Hematopoietic multipotent progenitor cell treated with erythropoietin and hydrocortisone succinate and interleukin-3 and kit ligand, for 17 days (in vitro differentiated cells): ENCODE data around the gene TRANK1.

Source experiments
- DNase-seq: peaks from one replicate; pipeline ENCODE4 v3.0.0-alpha.2; 2015; ENCODE audit warnings: low spot score

The TRANK1 gene

DNA sequence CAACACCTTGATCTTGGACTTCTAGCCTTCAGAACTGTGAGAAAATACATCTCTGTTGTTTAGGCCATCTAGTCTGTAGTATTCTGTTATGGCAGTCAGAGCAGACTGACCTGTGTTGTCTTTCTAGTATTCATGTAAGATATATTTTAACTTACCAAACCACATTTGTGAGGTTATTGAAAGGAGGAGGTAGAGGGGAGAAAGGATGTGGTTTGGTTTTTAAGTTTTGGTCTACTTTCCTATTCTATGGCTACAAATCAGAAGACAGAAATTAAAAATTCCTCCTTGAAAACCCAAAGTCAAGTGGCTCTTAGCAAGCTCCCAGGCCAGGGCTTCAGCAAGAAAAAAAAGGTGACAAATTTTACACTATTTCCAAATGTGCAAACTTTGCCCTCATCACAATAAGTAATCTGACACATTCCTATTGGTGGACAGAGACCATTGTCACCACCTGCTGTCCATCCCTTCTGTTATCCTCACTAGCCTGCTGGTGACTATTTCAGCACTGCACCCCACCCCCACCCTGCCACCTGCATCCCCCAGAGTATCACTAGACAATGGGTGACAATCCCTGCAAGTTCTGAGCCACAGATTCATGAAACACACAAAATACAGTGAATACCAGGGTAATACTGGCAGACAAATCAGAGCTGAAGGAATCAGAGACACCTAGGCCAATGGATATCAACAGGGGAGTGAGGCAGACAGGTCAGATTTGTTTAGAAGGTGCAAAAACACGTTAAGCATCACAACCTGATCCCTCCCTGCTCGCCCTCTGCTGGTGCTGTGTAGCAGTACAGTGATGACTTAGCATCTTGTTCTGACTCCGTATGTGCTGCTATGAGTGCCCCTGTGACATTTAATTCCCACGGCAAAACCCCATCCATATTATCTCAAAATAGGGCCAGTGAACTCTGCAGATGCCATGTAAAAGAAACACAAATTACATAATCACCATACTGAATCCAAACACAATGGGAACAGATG, 101.5 kb downstream of the TRANK1 start:
- peak; percentile 39 for DNase-seq

DNA sequence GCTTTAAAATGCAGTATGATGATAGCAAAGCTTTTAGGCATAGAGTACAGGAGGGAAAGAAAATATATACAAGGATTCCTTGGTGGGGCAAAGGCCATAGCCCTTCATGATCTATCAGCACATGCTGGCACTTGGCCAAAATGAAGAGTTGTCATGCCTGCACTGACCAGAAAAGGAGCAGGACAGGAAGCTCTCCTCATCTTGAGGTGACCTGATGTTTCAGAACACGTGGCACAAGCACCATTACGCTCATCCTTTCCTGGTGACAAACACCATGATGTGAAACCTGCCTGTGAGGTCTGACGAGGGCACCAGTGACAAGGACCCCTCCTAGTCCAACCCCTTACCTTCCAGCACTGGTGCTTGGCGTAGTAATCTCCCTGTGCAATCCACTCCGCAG, 102.6 kb downstream of the TRANK1 start:
- DNase-seq = peak; percentile 20

DNA sequence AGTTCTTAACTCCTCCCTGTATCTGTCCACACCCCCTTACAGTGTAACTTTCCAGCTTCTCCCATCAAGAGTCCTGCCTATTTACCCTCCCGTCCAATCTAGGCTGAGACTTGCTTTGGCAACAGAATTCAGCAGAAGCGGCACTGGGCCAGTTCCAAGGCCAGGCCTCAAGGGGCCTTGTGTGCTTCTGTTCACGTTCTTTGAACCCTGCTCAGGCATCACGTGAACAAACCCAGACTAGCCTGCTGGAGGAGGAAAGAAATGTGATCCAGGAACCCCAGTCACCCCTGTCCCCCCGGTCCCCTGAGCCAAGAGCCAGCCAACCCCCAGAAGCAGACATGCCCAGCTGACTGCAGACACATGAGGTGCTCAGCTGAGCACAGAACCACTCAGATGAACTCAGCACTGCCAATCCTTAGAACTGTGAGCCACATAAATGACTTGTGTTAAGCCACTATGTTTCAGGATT, 104.4 kb downstream of the TRANK1 start:
- no peak for DNase-seq

GRCh38 chr3:36837089-36837488, 107.8 kb downstream of the TRANK1 start:
- DNase-seq = peak; percentile 21

DNA sequence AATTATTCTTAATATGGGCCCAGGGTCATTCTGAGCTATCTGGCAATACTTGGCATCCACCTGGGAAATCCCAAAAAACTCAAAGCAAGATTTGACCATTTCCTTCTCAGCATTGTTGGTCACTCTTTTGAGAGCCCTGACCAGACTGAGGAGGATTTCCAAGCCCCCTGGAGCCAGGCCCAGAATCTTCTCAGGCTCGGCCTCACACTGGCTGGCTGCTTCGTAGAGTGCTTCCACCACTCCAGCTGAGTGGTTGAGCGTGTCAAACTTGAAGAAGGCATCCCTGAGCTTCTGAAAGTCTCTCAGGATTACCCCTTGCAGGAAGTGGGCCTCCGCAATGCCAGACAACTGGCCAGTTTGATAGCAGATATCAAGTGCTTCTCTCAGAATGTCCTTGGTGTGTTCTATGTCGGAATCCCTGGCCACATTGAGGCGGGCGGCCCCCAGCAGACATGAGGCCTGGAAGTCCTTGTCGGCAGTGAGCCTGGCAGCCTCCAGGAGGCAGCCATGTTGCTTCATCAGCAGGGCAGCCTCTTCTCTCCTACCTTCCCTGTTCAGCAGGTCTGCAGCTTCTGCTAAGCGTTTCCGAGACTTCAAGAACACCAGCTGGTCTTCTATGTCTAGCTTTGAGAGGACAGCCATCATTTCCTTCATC, 111.6 kb downstream of the TRANK1 start:
- no peak for DNase-seq

DNA sequence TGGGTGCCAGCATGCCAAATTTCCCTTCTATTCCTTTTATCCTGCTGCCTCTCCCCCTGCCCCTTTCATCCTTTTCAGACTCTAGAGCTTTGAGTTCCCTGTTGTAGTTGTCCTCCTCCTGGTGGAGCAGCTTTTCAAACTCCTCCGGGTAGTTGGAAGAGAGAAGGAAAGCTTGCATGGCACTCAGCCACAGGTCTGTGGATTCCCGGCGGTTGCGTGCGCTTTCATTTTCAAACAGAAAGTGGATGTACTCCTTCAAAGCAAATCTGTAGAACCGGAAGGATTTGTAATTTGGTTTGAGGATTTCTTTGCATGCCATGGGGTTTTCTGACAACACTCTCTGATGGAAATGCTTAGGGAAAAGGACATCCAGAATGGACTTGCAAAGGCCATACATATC, 112.4 kb downstream of the TRANK1 start:
- no peak for DNase-seq

DNA sequence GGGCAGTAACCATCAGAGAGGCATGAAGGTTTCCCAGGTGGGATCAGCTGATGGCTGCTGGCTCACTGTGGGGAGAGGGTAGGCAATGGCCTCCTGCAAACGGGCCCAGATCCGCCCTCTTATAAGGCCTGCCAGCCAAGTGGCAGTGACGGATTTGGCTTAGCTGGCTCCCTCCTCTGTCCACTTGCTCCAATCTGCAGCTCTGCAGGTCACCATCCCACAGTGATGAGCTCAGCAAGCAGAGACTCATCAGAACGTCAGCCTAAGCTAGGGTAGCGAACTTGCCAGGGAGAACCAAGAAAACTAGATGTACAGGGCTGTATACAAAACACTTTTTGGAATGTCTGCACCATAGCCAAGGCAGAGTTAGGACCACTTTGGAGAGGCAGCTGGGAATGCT, 117.7 kb downstream of the TRANK1 start:
- DNase-seq = no peak

DNA sequence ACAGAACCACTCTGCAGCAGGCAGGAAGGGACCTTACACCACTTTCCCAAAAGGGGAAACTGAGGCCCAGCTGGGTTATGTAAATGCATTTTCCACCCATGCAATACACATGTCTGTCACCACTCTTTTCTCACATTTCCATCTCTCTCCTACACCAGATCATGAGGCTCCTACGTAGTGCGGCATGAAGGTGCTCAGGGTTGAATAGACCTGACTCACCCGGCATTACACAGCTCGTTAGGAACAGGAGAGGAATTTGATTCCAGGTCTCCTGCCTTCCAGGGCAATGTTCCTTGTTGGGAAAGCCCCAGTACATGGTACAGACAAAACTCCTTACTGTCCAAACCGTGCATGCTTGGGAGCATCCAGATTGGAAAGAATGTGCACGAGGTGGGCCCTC, 118.6 kb downstream of the TRANK1 start:
- no peak for DNase-seq

DNA sequence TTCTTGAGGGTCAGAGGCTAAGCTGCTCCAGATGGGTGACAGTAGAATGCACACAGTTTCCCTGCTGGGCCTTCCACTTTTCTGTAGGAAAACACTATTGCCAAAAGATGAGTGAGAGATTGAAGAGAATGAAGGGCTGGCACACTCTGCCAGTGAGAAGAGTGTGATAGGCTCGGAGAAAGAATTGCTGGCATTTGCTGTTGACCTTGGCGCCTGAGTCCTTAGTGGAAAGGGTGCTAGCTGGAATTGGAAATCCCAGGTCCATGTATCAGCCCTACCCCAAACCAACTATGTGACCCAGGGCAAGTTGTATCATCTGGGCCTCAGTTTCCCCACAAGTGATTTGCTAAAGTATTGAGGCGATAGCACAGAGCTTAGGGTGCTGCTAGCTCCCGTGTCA, 120.4 kb downstream of the TRANK1 start:
- no peak for DNase-seq

DNA sequence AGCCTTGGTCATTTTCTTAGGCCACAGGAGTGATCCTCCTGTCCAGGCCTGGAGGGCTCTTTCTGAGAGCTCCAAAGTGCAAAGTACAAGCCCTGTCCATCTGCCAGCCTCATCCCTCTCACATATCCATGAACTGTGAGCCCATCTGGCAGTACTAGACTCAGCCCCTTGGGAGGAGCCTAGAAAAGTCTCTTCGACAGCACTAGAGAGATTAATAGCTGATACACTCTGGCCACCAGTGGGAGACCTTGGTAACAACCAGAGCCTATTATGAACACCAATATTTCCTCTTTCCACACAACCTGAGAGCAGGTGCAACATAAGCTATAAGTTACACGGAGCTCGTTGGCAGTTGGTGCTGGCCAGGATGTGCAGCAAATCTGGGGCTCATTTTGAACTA, 121.0 kb downstream of the TRANK1 start:
- no peak for DNase-seq

- no peak for DNase-seq
Observed at GRCh38 chr3:36820083-36820482, 124.8 kb downstream of the TRANK1 start.

GRCh38 chr3:36817806-36818533, 126.9 kb downstream of the TRANK1 start:
- no peak for DNase-seq

GRCh38 chr3:36815375-36815774, 129.5 kb downstream of the TRANK1 start:
- no peak for DNase-seq

- DNase-seq = no peak
Observed at GRCh38 chr3:36814776-36815175, 130.1 kb downstream of the TRANK1 start.

DNA sequence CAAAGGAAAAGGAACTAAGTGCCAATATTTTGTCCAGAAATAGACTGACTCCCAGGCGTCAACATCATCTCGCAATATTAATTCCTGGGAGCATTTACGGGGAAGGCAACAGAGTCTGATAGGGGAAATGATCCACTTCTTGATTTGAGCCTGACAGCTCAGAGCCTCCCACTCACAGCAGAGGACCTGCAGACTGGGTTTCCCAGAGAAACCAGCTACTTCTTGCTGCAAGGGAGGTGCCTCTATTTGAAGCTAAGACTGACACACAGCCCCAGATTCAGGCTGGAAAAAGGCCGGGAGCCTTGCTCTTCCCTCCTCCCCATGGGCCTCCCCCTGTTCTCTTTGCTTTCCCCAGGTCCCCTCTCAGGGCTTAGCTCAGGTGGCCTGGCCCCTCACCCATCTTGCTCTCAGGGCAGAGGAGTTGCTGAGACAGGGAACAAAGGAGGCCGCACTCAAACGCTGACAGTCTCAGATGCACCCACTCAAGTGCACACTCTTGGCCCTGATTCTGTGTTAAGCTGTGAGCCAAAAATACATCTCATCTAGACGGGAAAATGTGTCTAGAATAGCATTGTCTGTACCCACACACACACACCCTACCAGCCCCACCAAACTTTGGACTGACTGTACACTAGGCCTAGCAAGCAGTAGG, 130.7 kb downstream of the TRANK1 start:
- no peak for DNase-seq

GRCh38 chr3:36813305-36813704, 131.5 kb downstream of the TRANK1 start:
- no peak for DNase-seq

DNA sequence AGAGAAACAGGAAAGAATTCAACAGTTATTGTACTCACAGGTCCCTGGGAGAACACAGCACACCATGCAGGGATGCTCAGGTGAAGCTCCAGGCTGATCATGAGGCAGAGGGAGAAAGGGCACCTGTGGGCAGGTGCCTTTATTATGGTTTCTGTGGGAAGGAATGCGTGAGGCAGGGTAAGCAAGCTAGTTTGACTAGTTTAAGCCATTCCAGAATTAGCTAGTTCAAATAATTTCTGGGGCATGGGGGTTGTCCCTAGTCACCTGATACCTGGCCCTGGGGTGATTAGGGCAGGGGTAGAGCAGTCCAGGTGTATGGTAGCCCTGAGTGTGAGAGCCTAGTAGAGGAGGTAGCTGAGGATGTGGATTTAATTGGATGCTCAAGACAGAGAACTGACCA, 132.6 kb downstream of the TRANK1 start:
- no peak for DNase-seq

DNA sequence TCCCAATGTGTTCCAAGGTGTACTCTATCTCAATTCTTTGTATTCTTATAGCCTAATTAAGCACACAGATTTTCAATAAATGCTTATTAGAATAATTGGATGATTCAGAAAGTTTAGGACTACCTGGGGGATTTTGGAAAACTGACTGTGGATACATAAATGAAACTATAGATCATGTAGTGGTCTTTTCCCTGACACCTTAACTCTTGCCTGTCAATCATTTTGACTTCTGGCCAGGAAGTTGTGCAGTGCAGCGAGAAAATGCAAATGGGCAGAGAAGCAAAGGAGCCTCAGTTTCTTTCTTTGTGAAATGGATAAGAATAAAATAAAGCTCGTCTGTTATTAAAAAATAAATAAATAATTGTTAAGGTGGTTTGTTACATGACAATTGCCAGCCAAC, 133.1 kb downstream of the TRANK1 start:
- DNase-seq = no peak

DNA sequence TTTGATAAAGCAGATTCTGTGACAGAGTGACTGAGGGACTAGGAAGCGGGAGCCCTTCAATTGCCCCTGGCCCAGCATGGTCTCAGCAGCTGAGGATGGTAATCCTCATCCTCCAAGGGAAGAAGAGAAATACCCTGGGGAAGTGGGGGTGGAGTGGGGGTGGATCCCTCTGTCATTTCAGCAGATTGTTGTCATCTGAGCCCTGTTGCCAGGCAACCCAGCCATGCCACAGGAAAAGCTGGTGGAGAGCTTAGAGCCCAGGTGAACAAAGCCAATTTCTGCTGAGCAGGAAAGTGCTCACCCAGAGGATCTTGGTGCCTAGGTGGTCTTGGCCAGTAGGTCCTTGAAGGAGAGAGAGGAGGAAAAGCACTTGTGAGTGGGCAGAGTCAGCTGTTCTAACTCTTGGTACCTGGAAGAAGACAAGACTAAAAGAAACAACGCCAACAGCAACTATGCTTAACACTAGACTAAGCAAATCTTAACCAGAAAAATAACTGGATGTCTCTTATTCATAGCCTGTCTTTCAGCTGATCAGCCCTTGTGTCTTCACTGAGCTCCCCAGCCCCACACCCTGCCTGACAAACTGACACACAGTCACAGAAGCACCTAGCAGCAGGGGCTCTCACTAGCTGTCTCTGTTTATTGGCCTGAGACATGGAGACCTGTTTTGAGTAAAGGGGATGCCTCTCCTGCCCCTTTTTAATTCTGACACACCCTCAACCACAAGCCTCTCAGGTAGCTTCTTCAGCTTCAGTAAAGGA, 140.4 kb downstream of the TRANK1 start:
- DNase-seq = no peak

DNA sequence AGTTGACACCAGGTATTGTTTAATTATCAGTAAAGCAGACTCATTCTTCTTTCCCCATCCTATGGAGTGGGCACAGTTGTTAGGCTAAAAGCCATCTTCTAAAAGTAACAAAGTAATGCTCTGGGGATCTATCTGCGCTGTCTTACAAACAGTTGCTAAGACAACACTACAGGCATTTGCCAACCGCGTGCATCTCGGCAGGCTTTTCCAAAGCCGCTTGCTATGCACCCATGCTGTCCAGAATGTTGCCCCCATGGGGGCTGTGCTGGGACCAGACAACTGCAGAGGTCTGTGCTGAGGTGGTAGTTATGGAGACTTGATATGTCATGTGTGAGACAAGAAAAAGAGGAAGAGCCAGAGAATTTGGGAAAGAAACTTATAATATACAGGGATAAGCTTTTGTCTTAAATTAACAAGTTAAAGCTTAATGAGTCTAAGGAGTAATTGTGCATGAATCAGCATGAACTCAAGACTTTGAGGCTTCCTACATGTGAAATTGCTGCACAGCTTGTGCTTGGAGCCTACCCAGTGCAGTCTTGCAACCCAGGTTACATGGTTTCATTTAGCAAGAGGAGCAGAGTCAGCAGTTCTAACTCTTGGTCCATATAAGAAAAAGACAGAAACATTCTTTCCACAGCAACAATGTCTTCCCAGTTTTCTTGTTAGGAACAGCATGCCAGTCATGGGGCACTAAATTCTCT, 141.6 kb downstream of the TRANK1 start:
- no peak for DNase-seq
